GM12891 (cell line): ENCODE results near the gene TTLL5.

Experiments used
- PAX5 ChIP-seq: IDR thresholded peaks from 2 replicates; pipeline ENCODE4 v1.6.1; 2011; ENCODE audit warnings: low read length, moderate library complexity, mild to moderate bottlenecking; ENCODE audit not compliant: insufficient read depth, severe bottlenecking
- POLR2A ChIP-seq: IDR thresholded peaks from 2 replicates; pipeline ENCODE4 v1.6.1; 2011; ENCODE audit warnings: low read depth, low read length, control low read depth
- POLR2AphosphoS5 ChIP-seq: IDR thresholded peaks from 2 replicates; pipeline ENCODE4 v1.6.1; 2011; ENCODE audit warnings: low read depth, low read length, control low read depth
- POU2F2 ChIP-seq: IDR thresholded peaks from 2 replicates; pipeline ENCODE4 v1.6.1; 2011; ENCODE audit warnings: low read depth, mild to moderate bottlenecking, control low read depth, low read length, moderate library complexity
- SPI1 ChIP-seq: IDR thresholded peaks from 2 replicates; pipeline ENCODE4 v1.6.1; 2011; ENCODE audit warnings: low read depth, low read length, control low read depth
- TAF1 ChIP-seq: IDR thresholded peaks from 2 replicates; pipeline ENCODE4 v1.6.1; 2011; ENCODE audit warnings: low read depth, low read length, control low read depth

GRCh38 chr14:75726321-75726720, 65.3 kb downstream of the TTLL5 start:
- no peak for TF ChIP-seq POLR2AphosphoS5
- no peak for TF ChIP-seq POU2F2
- no peak for TF ChIP-seq POLR2A
- no peak for TF ChIP-seq SPI1
- TF ChIP-seq TAF1, result no peak
- no peak for TF ChIP-seq PAX5
